HPDE6-E6E7 (cell line): ENCODE measurements around the gene FOXC1.

ENCODE experiments used
- DNase-seq: peaks from one replicate; pipeline ENCODE4 v3.0.0; 2011; ENCODE audit warnings: missing footprints; ENCODE audit errors: extremely low spot score

Gene FOXC1

GRCh38 chr6:1609648-1610496 lies at the start of gene FOXC1:
TSS of gene FOXC1 (plus strand) at chr6:1609915. CDS start at chr6:1610446, 531 bp downstream.
- peak; percentile 88 for DNase-seq

- no peak for DNase-seq
Observed at GRCh38 chr6:1560281-1561058, 49.2 kb upstream of the FOXC1 start.

- DNase-seq = no peak
Observed at GRCh38 chr6:1561355-1561754, 48.4 kb upstream of the FOXC1 start.

GRCh38 chr6:1562171-1562955 lies 47.4 kb upstream of the FOXC1 start:
- DNase-seq = no peak

GRCh38 chr6:1569377-1569776 lies 40.3 kb upstream of the FOXC1 start:
- DNase-seq = no peak

GRCh38 chr6:1570848-1571247 lies 38.9 kb upstream of the FOXC1 start:
- DNase-seq = no peak

- no peak for DNase-seq
Observed at GRCh38 chr6:1572892-1573291, 36.8 kb upstream of the FOXC1 start.

GRCh38 chr6:1574083-1574761 lies 35.5 kb upstream of the FOXC1 start:
- DNase-seq = no peak

GRCh38 chr6:1574890-1575209 lies 34.9 kb upstream of the FOXC1 start:
- no peak for DNase-seq

GRCh38 chr6:1575210-1576041 lies 34.3 kb upstream of the FOXC1 start:
- no peak for DNase-seq

- DNase-seq = no peak
Observed at GRCh38 chr6:1576166-1576565, 33.5 kb upstream of the FOXC1 start.

- DNase-seq = no peak
Observed at GRCh38 chr6:1576711-1577110, 33.0 kb upstream of the FOXC1 start.

GRCh38 chr6:1577146-1577680 lies 32.5 kb upstream of the FOXC1 start:
- DNase-seq = no peak

- no peak for DNase-seq
Observed at GRCh38 chr6:1577896-1578745, 31.6 kb upstream of the FOXC1 start.

GRCh38 chr6:1579096-1579495 lies 30.6 kb upstream of the FOXC1 start:
- no peak for DNase-seq

GRCh38 chr6:1580109-1580508 lies 29.6 kb upstream of the FOXC1 start:
- DNase-seq = no peak

- DNase-seq = no peak
Observed at GRCh38 chr6:1580585-1580984, 29.1 kb upstream of the FOXC1 start.

- DNase-seq = no peak
Observed at GRCh38 chr6:1581120-1581991, 28.4 kb upstream of the FOXC1 start.

- DNase-seq = no peak
Observed at GRCh38 chr6:1584146-1584545, 25.6 kb upstream of the FOXC1 start.
